GM06990 (cell line): Measurements from ENCODE around the gene PSD.

Source experiments
- DNase-seq: peaks from one replicate; pipeline ENCODE4 v3.0.0-alpha.2; 2011; ENCODE audit not compliant: insufficient read length; ENCODE audit errors: extremely low read depth
- H3K27me3 ChIP-seq: replicated peaks from 2 replicates; pipeline ENCODE4 v1.6.0; 2011; ENCODE audit warnings: low read length; ENCODE audit not compliant: control insufficient read depth, insufficient read depth
- H3K36me3 ChIP-seq: 2 replicates; pipeline ENCODE4 v1.5.1; 2011; ENCODE audit warnings: low read length; ENCODE audit not compliant: control insufficient read depth, insufficient read depth
- H3K4me3 ChIP-seq: replicated peaks from 2 replicates; pipeline ENCODE4 v1.5.1; 2011; ENCODE audit warnings: low read depth, mild to moderate bottlenecking, control low read depth, low read length
- TF ChIP-seq, protein P1 (sequence below): IDR thresholded peaks from 2 replicates; pipeline ENCODE4 v1.5.1; 2011; ENCODE audit warnings: low read length, control low read depth, mild to moderate bottlenecking, inconsistent platforms; ENCODE audit not compliant: insufficient read depth, poor library complexity, severe bottlenecking

PSD gene

DNA sequence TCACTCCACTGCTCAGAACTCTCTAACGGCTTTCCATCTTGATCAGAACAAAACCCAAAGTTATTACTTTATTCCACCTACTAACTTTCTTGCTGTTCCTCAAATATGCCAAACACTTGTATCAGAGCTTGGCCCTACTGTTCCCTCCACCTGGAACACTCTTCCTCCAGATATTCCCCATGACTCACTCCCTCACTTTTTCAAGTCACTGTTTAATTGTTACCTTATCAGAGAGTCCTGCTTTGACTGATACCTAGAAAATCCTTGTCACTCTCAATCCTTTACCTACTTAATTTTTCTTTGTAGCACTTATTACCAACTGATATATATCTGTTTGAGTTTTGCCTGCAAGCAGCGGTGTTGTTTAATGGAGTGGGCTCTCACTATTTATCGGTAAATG, 28.7 kb downstream of the PSD start:
- Histone ChIP-seq H3K36me3 (no peaks in the 10 kb centered on the region), H3K4me3 (no peak overlapping the region), H3K27me3 (no peaks in the 10 kb centered on the region)
- DNase-seq = no peak
- TF ChIP-seq, protein P1, sequence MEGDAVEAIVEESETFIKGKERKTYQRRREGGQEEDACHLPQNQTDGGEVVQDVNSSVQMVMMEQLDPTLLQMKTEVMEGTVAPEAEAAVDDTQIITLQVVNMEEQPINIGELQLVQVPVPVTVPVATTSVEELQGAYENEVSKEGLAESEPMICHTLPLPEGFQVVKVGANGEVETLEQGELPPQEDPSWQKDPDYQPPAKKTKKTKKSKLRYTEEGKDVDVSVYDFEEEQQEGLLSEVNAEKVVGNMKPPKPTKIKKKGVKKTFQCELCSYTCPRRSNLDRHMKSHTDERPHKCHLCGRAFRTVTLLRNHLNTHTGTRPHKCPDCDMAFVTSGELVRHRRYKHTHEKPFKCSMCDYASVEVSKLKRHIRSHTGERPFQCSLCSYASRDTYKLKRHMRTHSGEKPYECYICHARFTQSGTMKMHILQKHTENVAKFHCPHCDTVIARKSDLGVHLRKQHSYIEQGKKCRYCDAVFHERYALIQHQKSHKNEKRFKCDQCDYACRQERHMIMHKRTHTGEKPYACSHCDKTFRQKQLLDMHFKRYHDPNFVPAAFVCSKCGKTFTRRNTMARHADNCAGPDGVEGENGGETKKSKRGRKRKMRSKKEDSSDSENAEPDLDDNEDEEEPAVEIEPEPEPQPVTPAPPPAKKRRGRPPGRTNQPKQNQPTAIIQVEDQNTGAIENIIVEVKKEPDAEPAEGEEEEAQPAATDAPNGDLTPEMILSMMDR = no peak

DNA sequence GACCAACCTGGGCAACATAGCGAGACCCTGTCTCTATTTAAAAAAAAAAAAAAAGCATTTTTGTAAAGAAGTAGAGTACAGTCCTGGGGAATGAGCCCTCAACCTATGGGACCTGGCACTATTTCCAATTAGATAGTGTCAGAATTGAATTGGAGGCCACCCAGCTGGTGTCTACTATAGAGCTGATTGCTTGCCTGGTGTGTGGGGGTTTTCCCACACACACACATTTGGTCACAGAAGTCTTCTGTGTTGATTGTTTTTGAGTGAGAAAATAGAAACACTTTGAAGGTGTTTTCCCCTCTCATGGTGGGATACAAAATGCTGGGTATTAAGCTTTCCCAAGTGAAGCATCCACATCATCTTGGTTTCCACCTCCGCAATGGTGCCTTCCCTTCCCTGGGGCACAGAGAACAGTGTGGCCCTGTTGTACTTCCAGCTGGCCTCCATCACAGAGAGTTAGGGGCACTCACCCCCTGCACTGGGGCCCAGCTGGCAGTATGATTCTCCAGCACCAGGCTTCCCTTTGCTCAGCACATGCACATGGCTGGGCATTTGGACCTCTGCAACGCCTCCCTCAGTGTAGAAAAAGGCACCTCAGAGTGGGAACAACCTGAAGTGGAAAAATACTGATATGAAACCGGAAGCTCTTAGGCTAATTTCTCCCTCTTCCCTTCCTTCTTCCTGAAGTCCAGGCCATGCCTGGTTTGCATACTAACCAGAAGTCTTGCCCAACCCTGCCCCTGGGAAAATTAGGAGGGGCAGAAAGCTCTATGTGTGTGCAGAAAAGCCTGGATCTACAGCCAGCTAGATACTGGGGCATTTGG, 33.8 kb downstream of the PSD start:
- no peak overlapping the region for H3K4me3 ChIP-seq
- no peaks in the 10 kb centered on the region for H3K27me3 ChIP-seq
- TF ChIP-seq, protein P1 = no peak
- peaks cover 18% of the 10 kb centered on the region for H3K36me3 ChIP-seq
- no peak for DNase-seq

DNA sequence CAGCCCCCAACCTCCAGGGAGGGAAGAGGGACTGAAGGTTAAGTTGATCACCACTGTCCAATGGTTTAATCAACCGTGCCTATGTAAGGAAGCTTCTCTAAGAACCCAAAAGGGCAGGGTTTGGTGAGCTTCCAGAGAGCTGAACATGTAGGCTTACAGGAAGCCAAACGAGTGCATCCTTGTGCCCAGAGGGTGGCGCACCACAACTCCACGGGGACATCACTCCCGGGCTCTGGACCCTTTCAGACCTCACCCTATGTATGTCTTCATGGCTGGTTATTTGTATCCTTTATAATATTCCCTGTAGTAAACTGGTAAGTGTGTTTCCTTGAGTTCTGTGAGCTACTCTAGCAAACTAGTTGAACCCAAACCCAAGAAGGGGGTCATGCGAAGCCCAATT, 34.5 kb downstream of the PSD start:
- DNase-seq = no peak
- no peaks in the 10 kb centered on the region for H3K27me3 ChIP-seq
- TF ChIP-seq, protein P1 = peak; percentile 31
- H3K4me3 ChIP-seq = no peak overlapping the region
- H3K36me3 ChIP-seq = peaks cover 26% of the 10 kb centered on the region

DNA sequence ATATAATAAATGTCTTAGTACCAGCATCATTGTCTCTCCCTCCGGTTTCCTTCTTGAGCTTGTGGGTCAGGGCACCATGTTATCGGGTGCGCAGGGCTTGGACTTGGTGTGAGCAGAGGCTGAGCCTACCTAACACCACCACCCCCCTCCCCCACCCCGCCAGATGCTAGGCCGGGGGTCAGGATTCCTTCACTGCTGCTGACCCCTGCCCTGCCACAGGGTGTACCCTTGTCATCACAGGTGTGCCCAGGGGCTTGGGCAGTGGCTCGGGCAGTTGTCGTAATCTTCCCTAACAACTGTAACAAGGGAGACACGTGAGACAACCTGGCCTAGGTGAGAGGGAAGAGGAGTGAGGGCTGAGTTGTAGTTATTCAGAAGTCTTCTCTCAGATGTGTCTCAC, 35.7 kb downstream of the PSD start:
- H3K36me3 ChIP-seq = peaks cover 27% of the 10 kb centered on the region
- H3K4me3 ChIP-seq = no peak overlapping the region
- TF ChIP-seq, protein P1 = no peak
- no peaks in the 10 kb centered on the region for H3K27me3 ChIP-seq
- DNase-seq = no peak

DNA sequence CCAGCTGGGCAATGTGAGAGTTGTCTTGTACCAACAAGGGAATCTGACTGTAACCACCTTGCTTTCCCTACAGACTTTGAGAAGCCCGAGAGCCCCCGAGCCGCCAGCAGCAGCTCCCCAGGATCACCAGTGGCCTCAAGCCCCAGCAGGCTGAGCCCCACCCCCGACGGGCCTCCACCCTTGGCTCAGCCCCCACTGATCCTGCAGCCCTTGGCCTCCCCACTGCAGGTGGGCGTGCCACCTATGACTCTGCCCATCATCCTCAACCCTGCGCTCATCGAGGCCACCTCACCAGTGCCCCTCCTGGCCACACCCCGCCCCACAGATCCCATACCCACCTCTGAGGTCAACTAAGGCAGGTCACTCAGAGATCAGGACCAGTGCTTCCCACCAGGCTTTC, 36.6 kb downstream of the PSD start:
- peaks cover 28% of the 10 kb centered on the region for H3K36me3 ChIP-seq
- TF ChIP-seq, protein P1 = no peak
- no peak overlapping the region for H3K4me3 ChIP-seq
- no peak for DNase-seq
- no peaks in the 10 kb centered on the region for H3K27me3 ChIP-seq
